ENCODE results near the gene ZBTB37.
"Not testable (repeated sequence)": the region's sequence is repeated elsewhere in the genome, so short reads cannot be mapped to it uniquely, and the experiment has no call there.

Gene ZBTB37

DNA sequence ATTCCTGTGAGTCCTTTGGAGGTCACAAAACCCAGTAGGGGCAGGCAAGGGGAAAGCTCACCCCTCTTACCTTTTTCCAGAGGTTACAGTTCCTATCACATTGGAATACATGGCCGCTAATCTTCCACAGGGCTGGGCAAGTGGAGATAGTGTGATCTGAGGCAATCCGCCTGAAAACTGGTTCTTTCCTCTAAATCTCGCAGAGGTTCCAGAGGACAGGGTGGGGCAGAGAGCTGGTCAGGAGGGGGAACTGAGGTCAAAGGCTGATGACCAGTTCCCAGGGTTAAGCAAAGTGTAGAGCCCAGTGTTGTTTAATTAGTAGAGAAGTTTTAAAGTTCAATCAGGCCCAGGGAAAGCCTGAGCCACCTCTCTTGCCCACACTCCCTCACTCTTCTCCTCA is 49.0 kb downstream of the ZBTB37 start, which contains the start of gene SERPINC1:
Gene SERPINC1 (minus strand): TSS at position 179 of the 400 bp plus-strand sequence. CDS start 68 bp downstream, at position 111.
- Histone ChIP-seq H3K36me3 (ENCODE audit: control insufficient read depth, insufficient read depth, low read length, severe bottlenecking) (no peaks in the 10 kb centered on the region), H3K4me1 (ENCODE audit: control insufficient read depth, insufficient read depth, low read length) (no peaks in the 10 kb centered on the region), H3K4me3 (ENCODE audit: low read length) (no peak within 1 kb of the TSS), H3K9me3 (ENCODE audit: control insufficient read depth, low read length) (no peaks in the 10 kb centered on the region), H3K27me3 (replicated peaks; ENCODE audit: control insufficient read depth, insufficient read depth, low read length) (no peaks in the 10 kb centered on the region), H3K9ac (ENCODE audit: low read length) (no peak within 1 kb of the TSS)
- DNase-seq (ENCODE audit: low read depth): no peak

GRCh38 chr1:173917635-173918493 is 49.7 kb downstream of the ZBTB37 start:
- H3K4me3 ChIP-seq (ENCODE audit: low read length): no peak overlapping the region

GRCh38 chr1:173920861-173921260 is 52.7 kb downstream of the ZBTB37 start:
- Histone ChIP-seq H3K4me3 (ENCODE audit: low read length) (no peak overlapping the region), H3K9ac (ENCODE audit: low read length) (no peak overlapping the region), H3K36me3 (ENCODE audit: control insufficient read depth, insufficient read depth, low read length, severe bottlenecking) (no peaks in the 10 kb centered on the region), H3K27me3 (replicated peaks; ENCODE audit: control insufficient read depth, insufficient read depth, low read length) (peaks cover 5% of the 10 kb centered on the region), H3K4me1 (ENCODE audit: control insufficient read depth, insufficient read depth, low read length) (no peaks in the 10 kb centered on the region), H3K9me3 (ENCODE audit: control insufficient read depth, low read length) (no peaks in the 10 kb centered on the region)
- DNase-seq (ENCODE audit: low read depth): no peak

More at GRCh38 chr1:173917635-173918493, 49.7 kb downstream of the ZBTB37 start:
- Histone ChIP-seq H3K4me1 (ENCODE audit: control insufficient read depth, insufficient read depth, low read length) (no peaks in the 10 kb centered on the region), H3K9ac (ENCODE audit: low read length) (no peak overlapping the region), H3K27me3 (replicated peaks; ENCODE audit: control insufficient read depth, insufficient read depth, low read length) (no peaks in the 10 kb centered on the region), H3K36me3 (ENCODE audit: control insufficient read depth, insufficient read depth, low read length, severe bottlenecking) (no peaks in the 10 kb centered on the region), H3K9me3 (ENCODE audit: control insufficient read depth, low read length) (no peaks in the 10 kb centered on the region)
- no peak for DNase-seq (ENCODE audit: low read depth)

GRCh38 chr1:173925306-173926242 is 57.4 kb downstream of the ZBTB37 start:
- H3K4me1 ChIP-seq (ENCODE audit: control insufficient read depth, insufficient read depth, low read length): no peaks in the 10 kb centered on the region
- DNase-seq (ENCODE audit: low read depth): no peak
- no peaks in the 10 kb centered on the region for H3K36me3 ChIP-seq (ENCODE audit: control insufficient read depth, insufficient read depth, low read length, severe bottlenecking)
- no peak overlapping the region for H3K9ac ChIP-seq (ENCODE audit: low read length)
- no peaks in the 10 kb centered on the region for H3K9me3 ChIP-seq (ENCODE audit: control insufficient read depth, low read length)
- H3K27me3 ChIP-seq (replicated peaks; ENCODE audit: control insufficient read depth, insufficient read depth, low read length): peaks cover 5% of the 10 kb centered on the region
- no peak overlapping the region for H3K4me3 ChIP-seq (ENCODE audit: low read length)

DNA sequence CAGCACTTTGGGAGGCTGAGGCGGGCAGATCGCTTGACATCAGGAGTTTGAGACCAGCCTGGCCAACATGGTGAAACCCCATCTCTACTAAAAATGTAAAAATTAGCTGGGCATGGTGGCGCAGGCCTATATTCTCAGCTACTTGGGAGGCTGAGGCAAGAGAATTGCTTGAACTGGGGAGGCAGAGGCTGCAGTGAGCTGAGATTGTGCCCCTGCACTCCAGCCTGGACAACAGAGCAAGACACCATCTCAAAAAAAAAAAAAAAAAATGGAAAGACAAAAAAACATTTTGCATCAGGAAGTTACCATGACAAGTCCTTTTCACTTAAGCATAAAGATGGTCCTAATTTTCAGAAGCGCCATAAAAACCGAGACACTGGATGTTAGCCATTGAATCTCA is 62.4 kb downstream of the ZBTB37 start:
- not testable (repeated sequence) for H3K4me3 ChIP-seq (ENCODE audit: low read length); H3K4me1 ChIP-seq (ENCODE audit: control insufficient read depth, insufficient read depth, low read length); DNase-seq (ENCODE audit: low read depth); H3K9me3 ChIP-seq (ENCODE audit: control insufficient read depth, low read length); H3K27me3 ChIP-seq (replicated peaks; ENCODE audit: control insufficient read depth, insufficient read depth, low read length); H3K9ac ChIP-seq (ENCODE audit: low read length)
- peaks cover 42% of the 10 kb centered on the region for H3K36me3 ChIP-seq (ENCODE audit: control insufficient read depth, insufficient read depth, low read length, severe bottlenecking)

GRCh38 chr1:173934440-173934839 is 66.3 kb downstream of the ZBTB37 start:
- Histone ChIP-seq H3K4me1 (ENCODE audit: control insufficient read depth, insufficient read depth, low read length) (no peaks in the 10 kb centered on the region), H3K9me3 (ENCODE audit: control insufficient read depth, low read length) (no peaks in the 10 kb centered on the region), H3K27me3 (replicated peaks; ENCODE audit: control insufficient read depth, insufficient read depth, low read length) (no peaks in the 10 kb centered on the region), H3K9ac (ENCODE audit: low read length) (no peak overlapping the region), H3K4me3 (ENCODE audit: low read length) (no peak overlapping the region), H3K36me3 (ENCODE audit: control insufficient read depth, insufficient read depth, low read length, severe bottlenecking) (peaks cover 72% of the 10 kb centered on the region)
- DNase-seq (ENCODE audit: low read depth): no peak

DNA sequence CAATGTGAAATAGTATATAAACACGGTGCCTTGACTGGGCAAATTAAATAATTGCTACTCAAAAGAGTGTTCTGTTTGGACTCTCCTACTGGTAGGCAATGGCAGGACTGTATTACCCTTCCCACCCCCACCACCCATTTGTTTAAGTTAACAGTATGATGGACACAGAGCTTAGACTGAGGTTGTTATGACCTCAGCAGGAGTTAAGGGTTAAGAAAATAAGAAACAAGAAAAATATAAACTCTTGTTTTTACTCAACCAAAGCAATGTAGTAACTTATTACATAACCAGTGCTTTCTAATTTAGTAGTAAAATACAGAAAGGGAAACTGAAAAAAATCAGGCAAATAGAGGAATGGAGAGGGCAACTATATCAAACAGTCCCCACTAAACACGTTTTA is 68.9 kb downstream of the ZBTB37 start:
- Histone ChIP-seq H3K9me3 (ENCODE audit: control insufficient read depth, low read length) (no peaks in the 10 kb centered on the region), H3K9ac (ENCODE audit: low read length) (no peak overlapping the region), H3K27me3 (replicated peaks; ENCODE audit: control insufficient read depth, insufficient read depth, low read length) (no peaks in the 10 kb centered on the region), H3K4me1 (ENCODE audit: control insufficient read depth, insufficient read depth, low read length) (no peaks in the 10 kb centered on the region), H3K4me3 (ENCODE audit: low read length) (no peak overlapping the region), H3K36me3 (ENCODE audit: control insufficient read depth, insufficient read depth, low read length, severe bottlenecking) (peaks cover 86% of the 10 kb centered on the region)
- DNase-seq (ENCODE audit: low read depth): no peak

- Histone ChIP-seq H3K9ac (ENCODE audit: low read length) (no peak overlapping the region), H3K36me3 (ENCODE audit: control insufficient read depth, insufficient read depth, low read length, severe bottlenecking) (peaks cover 90% of the 10 kb centered on the region), H3K4me1 (ENCODE audit: control insufficient read depth, insufficient read depth, low read length) (peaks cover 4% of the 10 kb centered on the region), H3K9me3 (ENCODE audit: control insufficient read depth, low read length) (no peaks in the 10 kb centered on the region), H3K4me3 (ENCODE audit: low read length) (no peak overlapping the region), H3K27me3 (replicated peaks; ENCODE audit: control insufficient read depth, insufficient read depth, low read length) (no peaks in the 10 kb centered on the region)
- no peak for DNase-seq (ENCODE audit: low read depth)
These were observed 78.3 kb downstream of the ZBTB37 start for GRCh38 chr1:173946380-173946921.

DNA sequence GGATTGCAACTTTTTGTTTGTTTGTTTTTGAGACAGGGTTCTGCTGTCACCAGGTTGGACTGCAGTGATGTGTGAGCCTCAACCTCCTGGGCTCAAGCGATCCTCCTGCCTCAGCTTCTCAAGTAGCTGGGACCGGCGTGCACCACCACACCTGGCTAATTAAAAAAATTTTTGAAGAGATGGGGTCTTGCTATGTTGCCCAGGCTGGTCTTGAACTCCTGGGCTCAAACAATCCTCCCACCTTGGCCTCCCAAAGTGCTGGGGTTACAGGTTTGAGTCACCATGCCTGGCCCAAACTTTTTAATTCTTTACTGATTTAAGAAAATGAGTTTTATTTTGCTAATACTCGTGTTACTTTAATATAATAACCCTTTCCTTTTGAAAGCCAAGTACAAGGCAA is 80.4 kb downstream of the ZBTB37 start:
- Histone ChIP-seq H3K9ac (ENCODE audit: low read length) (no peak overlapping the region), H3K27me3 (replicated peaks; ENCODE audit: control insufficient read depth, insufficient read depth, low read length) (no peaks in the 10 kb centered on the region), H3K9me3 (ENCODE audit: control insufficient read depth, low read length) (no peaks in the 10 kb centered on the region), H3K36me3 (ENCODE audit: control insufficient read depth, insufficient read depth, low read length, severe bottlenecking) (peaks cover 88% of the 10 kb centered on the region), H3K4me3 (ENCODE audit: low read length) (no peak overlapping the region), H3K4me1 (ENCODE audit: control insufficient read depth, insufficient read depth, low read length) (peaks cover 4% of the 10 kb centered on the region)
- DNase-seq (ENCODE audit: low read depth): no peak
